NCI-H748 treated with DMSO at 0.1 percent for 48 hours (cell line): ENCODE data around the gene BBX.

Experiments
- DNase-seq: peaks from one replicate; lab custom pipeline; 2025; lab: John Stamatoyannopoulos, UW

The BBX gene

GRCh38 chr3:107752202-107752990, 229.6 kb downstream of the BBX start:
- peak; percentile 95 for DNase-seq

GRCh38 chr3:107753494-107753893, 230.7 kb downstream of the BBX start:
- peak; percentile 34 for DNase-seq

GRCh38 chr3:107753976-107754375, 231.2 kb downstream of the BBX start:
- no peak for DNase-seq

GRCh38 chr3:107756649-107757048, 233.9 kb downstream of the BBX start:
- DNase-seq = no peak

- no peak for DNase-seq
Observed at GRCh38 chr3:107757140-107757539, 234.4 kb downstream of the BBX start.

- no peak for DNase-seq
Observed at GRCh38 chr3:107760144-107760543, 237.4 kb downstream of the BBX start.

DNA sequence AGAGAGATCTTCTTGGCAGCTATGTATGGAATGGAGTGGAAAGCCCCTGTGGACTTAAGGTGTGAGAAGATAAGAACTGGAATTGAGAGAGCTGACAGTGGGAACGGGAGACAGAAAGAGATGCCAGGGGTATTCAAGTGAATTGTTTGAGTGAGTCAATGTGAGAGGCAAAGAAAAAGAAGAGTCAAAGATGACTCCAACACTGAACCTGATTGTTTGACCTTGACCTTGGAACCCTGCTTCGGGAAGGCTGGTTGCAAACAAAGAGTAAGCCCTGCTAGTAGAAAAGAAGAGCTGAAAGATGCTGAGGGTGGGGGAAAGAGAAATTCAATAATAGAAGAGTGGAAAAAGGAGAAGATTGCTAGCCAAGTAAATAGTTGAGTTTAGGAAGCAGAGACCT, 238.6 kb downstream of the BBX start:
- no peak for DNase-seq

DNA sequence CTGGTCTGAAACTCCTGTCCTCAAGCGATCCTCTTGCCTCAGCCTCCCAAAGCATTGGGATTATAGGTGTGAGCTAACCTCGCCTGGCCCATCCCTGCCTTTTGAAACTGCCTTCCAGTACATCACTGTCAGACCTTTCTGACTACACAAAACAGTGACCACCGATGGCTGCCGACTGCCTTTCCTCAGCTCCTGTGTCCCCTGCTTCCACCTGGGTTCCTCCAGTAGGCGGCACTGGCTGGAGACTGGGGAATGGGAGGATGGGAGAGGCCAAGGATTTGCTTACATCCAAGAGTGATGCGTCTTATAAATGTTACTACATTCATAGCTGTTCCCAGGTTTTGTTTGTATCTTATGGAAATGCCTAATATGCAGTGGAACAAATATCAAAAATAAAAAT, 242.8 kb downstream of the BBX start:
- no peak for DNase-seq

- DNase-seq = no peak
Observed at GRCh38 chr3:107767897-107768605, 245.3 kb downstream of the BBX start.

- no peak for DNase-seq
Observed at GRCh38 chr3:107769882-107770281, 247.1 kb downstream of the BBX start.

- no peak for DNase-seq
Observed at GRCh38 chr3:107772016-107772415, 249.3 kb downstream of the BBX start.

DNA sequence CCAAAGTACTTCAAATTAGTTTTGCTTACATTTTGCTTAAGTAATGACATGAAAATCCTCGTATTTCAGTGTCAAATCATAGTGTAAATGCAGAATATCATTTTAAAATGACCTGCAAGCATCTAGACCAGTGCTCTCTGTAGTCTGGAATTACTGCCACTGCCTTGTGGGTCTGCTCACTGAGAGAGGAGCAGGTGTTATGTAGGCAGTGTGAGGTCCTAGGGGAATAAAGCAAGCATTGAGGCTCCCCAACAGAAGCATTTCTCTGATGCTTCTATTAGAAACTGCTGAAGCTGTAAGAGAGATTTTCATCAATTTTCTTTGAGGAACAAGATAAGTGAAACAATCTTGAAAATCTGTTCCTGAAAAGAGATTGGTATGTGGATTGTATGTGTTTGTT, 253.2 kb downstream of the BBX start:
- DNase-seq = no peak

DNA sequence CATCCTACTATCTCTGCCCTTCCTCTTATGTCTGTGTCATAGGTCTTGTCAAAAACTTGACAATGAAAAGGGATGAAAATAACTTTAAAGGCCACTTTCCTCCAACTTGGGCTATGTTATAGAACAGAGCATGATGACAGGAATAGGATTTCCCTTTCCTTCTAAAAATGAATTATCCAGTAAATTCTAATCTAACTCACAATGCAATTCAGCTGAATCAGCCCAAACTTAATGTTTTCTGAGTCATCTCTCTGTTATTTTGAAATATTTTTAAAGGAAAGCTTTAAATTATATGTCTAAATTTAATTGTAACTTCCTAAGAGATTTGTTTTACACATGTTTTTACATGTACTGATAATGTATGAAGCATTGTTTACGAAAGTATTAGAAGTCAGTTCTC, 258.5 kb downstream of the BBX start:
- no peak for DNase-seq

GRCh38 chr3:107782054-107782453, 259.3 kb downstream of the BBX start:
- no peak for DNase-seq

GRCh38 chr3:107790612-107791011, 267.9 kb downstream of the BBX start:
- DNase-seq = no peak

- no peak for DNase-seq
Observed at GRCh38 chr3:107791027-107791426, 268.3 kb downstream of the BBX start.

GRCh38 chr3:107791450-107791849, 268.7 kb downstream of the BBX start:
- no peak for DNase-seq

DNA sequence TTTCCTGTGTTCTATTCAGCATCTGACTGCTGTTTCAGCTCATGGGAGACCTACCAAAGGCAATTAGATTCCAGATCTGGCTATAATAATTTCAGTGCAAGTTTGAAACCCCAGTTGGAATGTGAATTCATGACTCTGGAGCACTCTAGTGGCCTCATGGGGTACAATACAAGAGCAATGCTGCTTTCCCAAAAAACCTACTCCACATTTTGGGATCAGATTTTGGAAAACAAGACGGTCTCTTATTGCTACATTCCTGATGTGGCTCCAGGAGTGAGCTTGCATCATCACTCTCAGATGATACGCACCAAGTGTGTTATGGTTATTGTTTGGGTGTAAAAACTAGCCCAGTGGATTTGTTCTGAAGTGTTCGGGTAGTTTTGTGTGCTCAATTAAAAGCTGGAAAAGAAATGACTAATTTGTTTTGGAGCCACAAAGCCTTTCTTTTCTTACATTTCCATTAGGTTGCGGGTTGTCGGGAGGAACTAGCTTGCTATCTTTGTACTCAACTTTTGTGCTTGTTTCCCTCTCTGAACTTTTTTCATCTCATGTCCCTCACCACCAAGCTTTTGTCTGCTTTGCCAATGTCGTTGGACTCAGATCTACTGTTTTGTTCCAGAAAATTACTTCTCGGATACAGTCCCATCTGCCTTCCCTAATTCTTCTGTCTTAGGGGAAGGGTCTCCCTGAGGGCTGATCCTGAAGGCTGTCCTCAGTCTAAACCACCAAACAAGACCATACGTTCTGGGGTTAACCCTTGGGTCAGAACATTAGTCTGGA, 272.1 kb downstream of the BBX start:
- DNase-seq = no peak

GRCh38 chr3:107795514-107796094, 272.8 kb downstream of the BBX start:
- no peak for DNase-seq

DNA sequence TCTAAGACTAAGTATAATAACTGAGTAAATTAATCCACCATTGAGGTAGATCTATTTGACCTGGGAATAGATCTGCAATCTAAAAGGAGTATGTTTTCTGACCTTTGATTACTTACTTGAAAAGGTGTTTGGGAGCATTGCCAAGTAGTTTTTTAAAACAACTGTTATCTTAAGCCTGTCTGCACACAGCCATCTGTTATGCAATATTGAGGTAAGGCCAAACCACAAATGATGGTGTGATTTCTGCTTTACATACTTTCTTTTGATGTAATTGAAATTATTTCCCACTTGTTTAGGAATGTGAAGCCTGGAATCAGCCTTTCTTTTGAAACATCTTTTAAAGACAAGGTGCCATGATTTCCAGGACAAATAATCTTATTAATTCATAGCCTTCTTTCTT, 274.0 kb downstream of the BBX start:
- no peak for DNase-seq

- DNase-seq = no peak
Observed at GRCh38 chr3:107797586-107797985, 274.8 kb downstream of the BBX start.

GRCh38 chr3:107798381-107798780, 275.6 kb downstream of the BBX start:
- DNase-seq = no peak
